CMK (cell line): Measurements from ENCODE around the gene LCMT1.
A peak's percentile ranks its signal among the peaks of the same experiment; 100 is the strongest.

ENCODE experiments used
- DNase-seq: peaks from one replicate; pipeline ENCODE4 v3.0.0-alpha.2; 2010; ENCODE audit warnings: low read depth

Gene LCMT1

DNA sequence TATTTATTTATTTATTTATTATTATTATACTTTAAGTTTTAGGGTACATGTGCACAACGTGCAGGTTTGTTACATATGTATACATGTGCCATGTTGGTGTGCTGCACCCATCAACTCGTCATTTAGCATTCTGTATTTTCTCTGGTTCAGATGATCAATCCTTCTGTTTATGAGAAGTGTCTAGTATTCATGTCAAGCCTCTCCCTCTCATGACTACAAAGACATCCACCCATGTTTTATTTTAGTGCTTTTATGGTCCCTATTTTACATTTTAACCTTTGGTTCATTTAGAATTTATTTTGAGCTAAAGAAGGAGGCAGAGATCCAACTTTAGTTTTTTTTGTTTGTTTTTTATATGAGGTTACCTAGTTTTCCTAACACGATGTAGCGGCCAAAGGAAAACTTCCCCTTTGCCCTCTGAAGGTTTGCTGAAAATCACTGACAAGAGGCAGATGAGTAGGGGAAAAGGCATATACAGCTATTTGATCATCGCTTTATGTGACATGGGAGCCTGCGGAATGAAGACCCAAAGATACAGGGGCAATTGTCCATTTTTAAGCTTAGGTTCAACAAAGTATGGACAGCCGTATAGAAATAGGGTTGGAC lies 82.8 kb downstream of the LCMT1 start:
- no peak for DNase-seq

DNA sequence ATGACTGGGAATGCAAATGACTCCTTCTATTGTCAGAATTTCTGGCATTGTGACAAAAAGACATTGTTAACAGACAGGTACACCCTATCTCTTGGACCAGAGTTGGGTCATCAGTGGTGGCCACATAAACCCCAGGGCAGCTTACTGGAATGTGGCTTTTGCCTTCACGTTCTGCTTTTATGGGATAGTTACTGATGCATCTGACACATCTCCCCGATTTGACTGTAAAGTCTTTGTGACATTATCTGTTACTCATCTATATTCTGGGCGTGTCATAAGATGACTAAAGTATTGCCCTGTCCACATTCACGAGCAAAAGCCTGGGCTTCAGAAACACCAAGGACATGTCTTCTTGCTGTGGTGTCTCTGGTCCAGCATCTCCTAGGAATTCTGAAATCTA lies 86.5 kb downstream of the LCMT1 start:
- no peak for DNase-seq

- DNase-seq: no peak
These were observed 87.9 kb downstream of the LCMT1 start for GRCh38 chr16:25199457-25199856.

DNA sequence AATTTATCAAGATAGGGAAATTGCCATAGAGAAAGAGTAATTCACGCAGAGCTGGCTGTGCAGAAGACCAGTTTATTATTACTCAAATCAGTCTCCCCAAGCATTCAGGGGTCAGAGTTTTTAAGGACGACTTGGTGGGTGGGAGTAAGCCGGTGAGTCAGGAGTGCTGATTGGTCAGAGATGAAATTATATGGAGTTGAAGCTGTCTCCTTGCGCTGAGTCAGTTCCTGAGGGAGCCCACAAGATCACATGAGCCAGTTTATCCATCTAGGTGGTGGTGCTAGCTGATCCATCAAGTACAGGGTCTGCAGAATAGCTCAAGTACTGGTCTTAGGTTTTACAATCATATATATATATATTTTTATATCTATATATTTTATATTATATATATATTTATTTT lies 99.2 kb downstream of the LCMT1 start:
- DNase-seq: peak; percentile 70

- no peak for DNase-seq
These were observed 101.1 kb downstream of the LCMT1 start for GRCh38 chr16:25212636-25213035.

- DNase-seq: no peak
These were observed 102.3 kb downstream of the LCMT1 start for GRCh38 chr16:25213709-25214397.

GRCh38 chr16:25217112-25217511 lies 105.6 kb downstream of the LCMT1 start:
- no peak for DNase-seq

GRCh38 chr16:25217921-25218320 lies 106.4 kb downstream of the LCMT1 start:
- DNase-seq: no peak

DNA sequence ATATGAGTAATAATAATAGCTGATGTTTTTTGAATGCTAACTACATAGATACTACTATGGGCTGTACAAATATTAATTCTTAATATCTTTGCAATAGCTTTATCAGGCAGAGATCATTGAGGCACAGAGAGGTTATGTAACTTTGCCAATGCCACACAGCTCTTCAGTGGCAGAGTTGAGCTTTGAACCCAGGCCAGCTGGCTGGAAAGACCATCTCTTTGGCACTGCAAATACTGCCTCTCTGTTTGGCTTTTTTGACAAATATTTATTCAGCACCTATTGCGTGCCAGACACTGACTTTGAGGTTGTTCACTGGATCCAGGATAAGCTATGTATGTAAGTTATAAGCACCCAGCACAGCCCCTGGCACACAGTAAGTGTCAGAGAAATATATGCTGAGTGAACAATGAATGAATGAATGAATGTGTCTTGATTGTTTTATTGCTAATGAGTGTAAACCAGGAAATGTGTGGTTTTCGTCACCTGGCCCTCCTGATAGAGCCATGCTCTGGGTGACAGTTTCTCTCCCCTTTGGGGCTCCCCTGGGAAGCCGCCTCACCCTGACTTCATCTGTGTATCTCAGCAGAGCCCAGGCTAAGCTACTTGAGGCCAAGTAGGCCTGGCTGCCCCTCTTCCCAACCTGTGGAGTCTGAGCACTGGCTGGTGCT lies 107.7 kb downstream of the LCMT1 start:
- DNase-seq: no peak

- no peak for DNase-seq
These were observed 111.4 kb downstream of the LCMT1 start for GRCh38 chr16:25222959-25223358.

GRCh38 chr16:25223964-25224363 lies 112.4 kb downstream of the LCMT1 start:
- DNase-seq: no peak

GRCh38 chr16:25224731-25225319 lies 113.3 kb downstream of the LCMT1 start:
- DNase-seq: no peak
